Caco-2 (cell line): ENCODE measurements around the gene POLR2M. TPM values are rescaled to one million over a fixed set of nuclear protein-coding genes. Genes with fewer than 3 reads are reported as not detected.

Source experiments
- Bru-seq: library from RNA; stranded (reverse); fragments of 400-500 nt; gene quantifications from one replicate; lab custom pipeline; 2021; lab: Mats Ljungman, UMichigan
- BruChase-seq, 2 experiments: library from RNA; stranded (reverse); fragments of 400-500 nt; gene quantifications; one replicate each; lab custom pipeline; 2021; lab: Mats Ljungman, UMichigan
- BruUV-seq: library from RNA; stranded (reverse); fragments of 400-500 nt; replicated peaks from 2 replicates; lab custom pipeline; 2021; lab: Mats Ljungman, UMichigan
- CTCF ChIA-PET: fragments of 300-600 bp; sonication (Branson Sonifier 250); formaldehyde crosslinking; loops from one replicate; lab custom pipeline; 2022; ENCODE audit warnings: antibody characterized with exemption; lab: Charles Lee
- POLR2A ChIA-PET: fragments of 300-600 bp; sonication (Branson Sonifier 250); formaldehyde crosslinking; loops from one replicate; lab custom pipeline; 2022; ENCODE audit warnings: antibody characterized with exemption; lab: Charles Lee
- DNase-seq, 2 experiments: peaks; one replicate each; pipeline versions ENCODE4 v3.0.0 to v3.0.0-alpha.2; 2020 to 2022
- H3K27me3 ChIP-seq: replicated peaks from 2 replicates; pipeline ENCODE4 v1.6.0; 2011; ENCODE audit warnings: low read length; ENCODE audit not compliant: control insufficient read depth, insufficient read depth
- H3K36me3 ChIP-seq: 2 replicates; pipeline ENCODE4 v1.5.1; 2011; ENCODE audit warnings: low read length; ENCODE audit not compliant: control insufficient read depth, insufficient read depth
- H3K4me1 ChIP-seq: fragments of 250-450 bp; sonication (Bioruptor Pico); 2 replicates; pipeline ENCODE4 v1.5.1; 2020; ENCODE audit warnings: mild to moderate bottlenecking
- H3K4me3 ChIP-seq: 2 replicates; pipeline ENCODE4 v1.5.1; 2011; ENCODE audit warnings: low read depth, mild to moderate bottlenecking, control low read depth, low read length
- H3K9me3 ChIP-seq: fragments of 250-450 bp; sonication (Bioruptor Pico); 2 replicates; pipeline ENCODE4 v1.5.1; 2020; ENCODE audit warnings: mild to moderate bottlenecking, moderate library complexity
- H3K27ac Mint-ChIP-seq: one replicate; pipeline ENCODE4 v1.8.0; 2022; ENCODE audit warnings: mixed read lengths; ENCODE audit not compliant: unreplicated experiment
- H3K27me3 Mint-ChIP-seq: one replicate; pipeline ENCODE4 v1.8.0; 2022; ENCODE audit warnings: mixed read lengths; ENCODE audit not compliant: insufficient read depth, unreplicated experiment
- H3K36me3 Mint-ChIP-seq: one replicate; pipeline ENCODE4 v1.8.0; 2022; ENCODE audit warnings: mild to moderate bottlenecking, mixed read lengths; ENCODE audit not compliant: insufficient read depth, unreplicated experiment
- H3K4me1 Mint-ChIP-seq: one replicate; pipeline ENCODE4 v1.8.0; 2022; ENCODE audit warnings: low read depth, mixed read lengths; ENCODE audit not compliant: unreplicated experiment
- H3K4me3 Mint-ChIP-seq: one replicate; pipeline ENCODE4 v1.8.0; 2022; ENCODE audit warnings: mild to moderate bottlenecking, moderate library complexity, mixed read lengths; ENCODE audit not compliant: unreplicated experiment
- H3K9me3 Mint-ChIP-seq: one replicate; pipeline ENCODE4 v1.8.0; 2022; ENCODE audit warnings: mixed read lengths; ENCODE audit not compliant: unreplicated experiment
- intact Hi-C: fragments of 100-400 bp; cut with micrococcal nuclease; formaldehyde crosslinking; loops from one replicate; pipeline ENCODE4 v1.10.0; 2022; ENCODE audit not compliant: unreplicated experiment
- long read RNA-seq: library from polyadenylated mRNA; stranded (forward); transcript quantifications from one replicate; pipeline ENCODE4 v2.0.0, GENCODE V29; 2022
- total RNA-seq: library from RNA; stranded (reverse); gene quantifications from 2 replicates; pipeline ENCODE4 v1.2.3, GENCODE V29; 2022
- TF ChIP-seq, protein P1 (sequence below), 2 experiments: fragments of 200-600 bp in 1 of 2; IDR thresholded peaks; 1 replicate in 1 of 2; 2 replicates in 1 of 2; pipeline versions ENCODE4 v1.5.1 to v1.8.0; 2011 to 2022; ENCODE audit warnings: antibody characterized with exemption in 1 of 2, control low read depth in 1 of 2, inconsistent platforms in 1 of 2, low read depth in 1 of 2, low read length in 1 of 2, mild to moderate bottlenecking in 1 of 2, moderate library complexity in 1 of 2; ENCODE audit not compliant: insufficient read depth in 1 of 2, severe bottlenecking in 1 of 2, unreplicated experiment in 1 of 2

The POLR2M gene
- total RNA-seq, result 74.7 and 81.6 TPM in 2 replicates
- Bru-seq, nascent RNA, result percentile 94 among the genes with signal in this experiment
- percentile 99 among the genes with signal in this experiment for BruChase-seq, experiment 1, labeled RNA remaining after a 2-hour chase
- percentile 99 among the genes with signal in this experiment for BruChase-seq, experiment 2, labeled RNA remaining after a 6-hour chase
- long read RNA-seq, full-length matches to known transcripts, result 86 of 94 reads
- long read RNA-seq, partial matches to known transcripts, result 2 of 94 reads
- long read RNA-seq, other reads (novel, unspliced or antisense), result 6 of 94 reads

GRCh38 chr15:57706405-57707209 is at the start of gene POLR2M:
Gene POLR2M (plus strand): TSS chr15:57706714. CDS start chr15:57706843, 129 bp downstream.
- intact Hi-C loops, result loop anchor here (1.0 kb wide), 2 partner anchors 31 to 39 kb away; no protein-coding TSS in a partner anchor
- H3K27me3 ChIP-seq, result no peaks in the 10 kb centered on the region

DNA sequence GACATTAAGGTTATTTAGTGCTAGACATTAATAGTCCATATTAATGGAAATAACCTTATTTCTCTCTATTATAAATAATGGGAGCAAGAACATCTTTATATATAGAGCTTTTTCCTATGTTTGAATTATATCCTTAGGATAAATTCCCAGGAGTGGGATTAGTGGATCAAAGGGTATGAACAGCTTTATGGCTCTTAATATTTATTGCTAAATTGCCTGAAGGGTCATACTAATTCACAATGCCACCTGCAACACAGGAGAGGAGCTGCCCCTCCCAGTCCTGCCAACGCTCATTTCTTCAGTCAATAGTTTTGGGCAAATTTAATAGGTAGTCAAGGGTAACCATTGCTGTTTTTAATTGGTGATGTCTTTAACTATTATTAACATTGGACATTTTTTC is 48.9 kb upstream of the POLR2M start:
- no peaks in the 10 kb centered on the region for H3K9me3 ChIP-seq
- ChIA-PET POLR2A (no interaction called here), CTCF (no interaction called here)
- Mint-ChIP-seq H3K27me3 (no peaks in the 10 kb centered on the region), H3K4me1 (peaks cover 11% of the 10 kb centered on the region), H3K4me3 (no peak overlapping the region), H3K27ac (no peak overlapping the region), H3K36me3 (no peaks in the 10 kb centered on the region), H3K9me3 (no peaks in the 10 kb centered on the region)
- DNase-seq, result no peak
- intact Hi-C loops, result loop anchor here (5.0 kb wide), 1 partner anchor 95 kb away; no protein-coding TSS in a partner anchor
- H3K4me1 ChIP-seq, result peaks cover 8% of the 10 kb centered on the region
- BruUV-seq, result no TSS peak
- TF ChIP-seq, protein P1, sequence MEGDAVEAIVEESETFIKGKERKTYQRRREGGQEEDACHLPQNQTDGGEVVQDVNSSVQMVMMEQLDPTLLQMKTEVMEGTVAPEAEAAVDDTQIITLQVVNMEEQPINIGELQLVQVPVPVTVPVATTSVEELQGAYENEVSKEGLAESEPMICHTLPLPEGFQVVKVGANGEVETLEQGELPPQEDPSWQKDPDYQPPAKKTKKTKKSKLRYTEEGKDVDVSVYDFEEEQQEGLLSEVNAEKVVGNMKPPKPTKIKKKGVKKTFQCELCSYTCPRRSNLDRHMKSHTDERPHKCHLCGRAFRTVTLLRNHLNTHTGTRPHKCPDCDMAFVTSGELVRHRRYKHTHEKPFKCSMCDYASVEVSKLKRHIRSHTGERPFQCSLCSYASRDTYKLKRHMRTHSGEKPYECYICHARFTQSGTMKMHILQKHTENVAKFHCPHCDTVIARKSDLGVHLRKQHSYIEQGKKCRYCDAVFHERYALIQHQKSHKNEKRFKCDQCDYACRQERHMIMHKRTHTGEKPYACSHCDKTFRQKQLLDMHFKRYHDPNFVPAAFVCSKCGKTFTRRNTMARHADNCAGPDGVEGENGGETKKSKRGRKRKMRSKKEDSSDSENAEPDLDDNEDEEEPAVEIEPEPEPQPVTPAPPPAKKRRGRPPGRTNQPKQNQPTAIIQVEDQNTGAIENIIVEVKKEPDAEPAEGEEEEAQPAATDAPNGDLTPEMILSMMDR (IDR thresholded peaks at IDR 0.05; ENCODE audit: insufficient read depth in 1 of 2, low read depth in 1 of 2, low read length in 1 of 2, severe bottlenecking in 1 of 2, unreplicated experiment in 1 of 2), result no peak
- no peaks in the 10 kb centered on the region for H3K36me3 ChIP-seq
- H3K27me3 ChIP-seq, result no peaks in the 10 kb centered on the region
- H3K4me3 ChIP-seq, result no peak overlapping the region

More at GRCh38 chr15:57706405-57707209, at the start of gene POLR2M:
- TF ChIP-seq, protein P1 (IDR thresholded peaks at IDR 0.05; ENCODE audit: insufficient read depth in 1 of 2, low read depth in 1 of 2, low read length in 1 of 2, severe bottlenecking in 1 of 2, unreplicated experiment in 1 of 2), result no peak
- Histone ChIP-seq H3K36me3 (no peaks in the 10 kb centered on the region; the same call in 1 of the 2 replicates), H3K4me3 (peak within 1 kb of the TSS; percentile 98), H3K4me1 (peaks cover 10% of the 10 kb centered on the region; the same call in 1 of the 2 replicates), H3K9me3 (no peaks in the 10 kb centered on the region)
- peaks cover 46% of the 10 kb centered on the region for H3K36me3 Mint-ChIP-seq
- ChIA-PET POLR2A (interaction anchor here (0.5 to 1.8 kb wide), 10 partner anchors 14 to 155 kb away, joined by 3 to 7 read pairs (median 4); no protein-coding TSS in a partner anchor), CTCF (interaction anchor here (0.5 to 2.0 kb wide), 8 partner anchors 27 to 1944 kb away, joined by 3 to 15 read pairs (median 4); no protein-coding TSS in a partner anchor)
- no TSS peak for BruUV-seq
- peak within 1 kb of the TSS; percentile 81 for H3K4me3 Mint-ChIP-seq
- H3K27ac Mint-ChIP-seq, result peak within 1 kb of the TSS; percentile 82
- H3K27me3 Mint-ChIP-seq, result no peaks in the 10 kb centered on the region
- H3K9me3 Mint-ChIP-seq, result no peaks in the 10 kb centered on the region
- DNase-seq, result peak; percentile 88 to 92
- peaks cover 8% of the 10 kb centered on the region for H3K4me1 Mint-ChIP-seq
